Spleen (tissue), 11 donors: ENCODE results near the gene RAB8B. TPM values are rescaled to one million over a fixed set of nuclear protein-coding genes. Genes with fewer than 3 reads are reported as not detected.

ENCODE experiments used
- DNase-seq: peaks from one replicate; pipeline ENCODE4 v3.0.0-alpha.2; 2020
- H3K27ac ChIP-seq, 8 donors: fragments of 200-600 bp; sonication (generic) in 7 of 8; 1 replicate in 4 of 8; 2 replicates in 4 of 8; pipeline versions ENCODE4 v1.5.0 to v1.8.0; 2016 to 2021; ENCODE audit warnings: inconsistent platforms in 4 of 8, mild to moderate bottlenecking in 4 of 8, moderate library complexity in 1 of 8
- H3K27me3 ChIP-seq, 7 donors: fragments of 200-600 bp; sonication (generic) in 6 of 7; replicated peaks in 1 of 7; 1 replicate in 4 of 7; 2 replicates in 3 of 7; pipeline versions ENCODE4 v1.5.0 to v1.8.0; 2016 to 2021; ENCODE audit warnings: inconsistent platforms in 3 of 7, mild to moderate bottlenecking in 1 of 7
- H3K36me3 ChIP-seq, 6 donors: fragments of 200-600 bp; sonication (generic) in 5 of 6; 1 replicate in 4 of 6; 2 replicates in 2 of 6; pipeline versions ENCODE4 v1.5.0 to v1.8.0; 2016 to 2021; ENCODE audit warnings: inconsistent platforms in 2 of 6
- H3K4me1 ChIP-seq, 6 donors: fragments of 200-600 bp; sonication (generic) in 5 of 6; 1 replicate in 3 of 6; 2 replicates in 3 of 6; pipeline versions ENCODE4 v1.5.0 to v1.8.0; 2016 to 2021; ENCODE audit warnings: inconsistent platforms in 3 of 6
- H3K4me3 ChIP-seq, 8 donors: fragments of 200-600 bp; sonication (generic) in 7 of 8; 1 replicate in 4 of 8; 2 replicates in 4 of 8; pipeline versions ENCODE4 v1.5.0 to v1.8.0; 2016 to 2021; ENCODE audit warnings: inconsistent platforms in 4 of 8, mild to moderate bottlenecking in 4 of 8, moderate library complexity in 2 of 8
- H3K9me3 ChIP-seq, 8 donors: fragments of 200-600 bp; sonication (generic) in 7 of 8; 1 replicate in 4 of 8; 2 replicates in 4 of 8; pipeline versions ENCODE4 v1.5.0 to v1.8.0; 2016 to 2021; ENCODE audit warnings: inconsistent platforms in 4 of 8
- POLR2A ChIP-seq, 3 donors: fragments of 450-650 bp; IDR thresholded peaks; one replicate each; pipeline ENCODE4 v1.5.1; 2017; ENCODE audit warnings: antibody characterized with exemption in 3 of 3, mild to moderate bottlenecking in 1 of 3
- POLR2AphosphoS5 ChIP-seq, 3 donors: sonication (generic); formaldehyde crosslinking; IDR thresholded peaks; one replicate each; pipeline ENCODE4 v1.5.1; 2017; ENCODE audit warnings: antibody characterized with exemption in 3 of 3
- WGBS, 5 donors: extraction: QIAGEN DNeasy Blood & Tissue Kit in 3 of 5; methylation state at CpG; one replicate each; pipeline versions ENCODE4 v1.1.5 to v1.1.7; 2013 to 2018; 5-methylcytosine and 5-hydroxymethylcytosine counted together
- intact Hi-C: fragments of 100-400 bp; cut with DNase I; formaldehyde crosslinking; loops from one replicate; pipeline ENCODE4 v1.15.0; 2023; ENCODE audit warnings: low total_unique reads
- polyA plus RNA-seq, 3 donors: library from polyadenylated mRNA; stranded (reverse); fragments of 200-250 nt; gene quantifications; one replicate each; pipeline ENCODE4 v1.2.1, GENCODE V29; 2013
- total RNA-seq, 7 donors: library from RNA; depleted of rRNA in 3 of 7; stranded (reverse); fragments of >200 nt in 3 of 7; fragmentation: NEBNext Ultra II Directional in 4 of 7; extraction: Animal tissue kit (Norgen Biotek cat#: 25700) in 4 of 7; gene quantifications; one replicate each; pipeline versions ENCODE4 v1.1.0 to v1.2.1, GENCODE V29; 2016 to 2021
- TF ChIP-seq, protein P1 (sequence below), 11 experiments: fragments of 200-600 bp in 7 of 11; fragments of 450-650 bp in 4 of 11; sonication (generic) in 4 of 11; IDR thresholded peaks in 8 of 11; conservative IDR thresholded peaks in 3 of 11; 1 replicate in 7 of 11; 2 replicates in 4 of 11; pipeline versions ENCODE4 v1.4.0 to v1.8.0; 2016 to 2021; ENCODE audit warnings: antibody characterized with exemption in 11 of 11, inconsistent platforms in 4 of 11, mild to moderate bottlenecking in 1 of 11
- donor health status: healthy with polysubstance abuse.
- donor health status: DM: no; HTN: no; CAD: no; lungs with moderate emphysema.
- donor health status: DM: no; HTN: no; CAD: no.
- donor health status: Bipolar disorder and iron deficiency.
- donor health status: healthy.
- donor health status: DM: no; HTN: no; CAD: no.
- donor health status: DM: yes; HTN: yes; CAD: no.

Gene RAB8B
- total and polyA plus RNA-seq, 10 donors: 18.9 to 96.4 (median 64.2) TPM

DNA sequence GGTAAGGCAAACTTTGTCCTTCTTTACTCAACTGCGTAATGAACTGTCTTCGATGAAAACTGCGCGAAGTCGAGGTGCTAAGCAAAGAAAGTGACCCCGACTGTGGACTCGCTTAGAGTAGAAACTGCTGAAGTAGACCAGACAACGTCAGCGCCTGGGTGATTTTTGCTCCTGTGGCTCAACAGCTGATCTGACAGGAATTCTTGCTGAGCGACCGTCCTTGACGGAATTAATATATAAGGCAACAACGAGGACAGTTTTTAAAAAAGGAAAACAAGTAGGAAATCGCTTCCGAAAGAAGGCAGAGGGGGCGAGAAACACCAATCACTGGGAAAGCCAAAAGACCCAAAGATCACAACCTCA, 32.7 kb upstream of the RAB8B start:
- no peaks in the 10 kb centered on the region for H3K27me3 ChIP-seq
- DNase-seq: no peak
- TF ChIP-seq, protein P1, sequence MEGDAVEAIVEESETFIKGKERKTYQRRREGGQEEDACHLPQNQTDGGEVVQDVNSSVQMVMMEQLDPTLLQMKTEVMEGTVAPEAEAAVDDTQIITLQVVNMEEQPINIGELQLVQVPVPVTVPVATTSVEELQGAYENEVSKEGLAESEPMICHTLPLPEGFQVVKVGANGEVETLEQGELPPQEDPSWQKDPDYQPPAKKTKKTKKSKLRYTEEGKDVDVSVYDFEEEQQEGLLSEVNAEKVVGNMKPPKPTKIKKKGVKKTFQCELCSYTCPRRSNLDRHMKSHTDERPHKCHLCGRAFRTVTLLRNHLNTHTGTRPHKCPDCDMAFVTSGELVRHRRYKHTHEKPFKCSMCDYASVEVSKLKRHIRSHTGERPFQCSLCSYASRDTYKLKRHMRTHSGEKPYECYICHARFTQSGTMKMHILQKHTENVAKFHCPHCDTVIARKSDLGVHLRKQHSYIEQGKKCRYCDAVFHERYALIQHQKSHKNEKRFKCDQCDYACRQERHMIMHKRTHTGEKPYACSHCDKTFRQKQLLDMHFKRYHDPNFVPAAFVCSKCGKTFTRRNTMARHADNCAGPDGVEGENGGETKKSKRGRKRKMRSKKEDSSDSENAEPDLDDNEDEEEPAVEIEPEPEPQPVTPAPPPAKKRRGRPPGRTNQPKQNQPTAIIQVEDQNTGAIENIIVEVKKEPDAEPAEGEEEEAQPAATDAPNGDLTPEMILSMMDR (IDR thresholded peaks at IDR 0.05 in 8 of 11, conservative IDR thresholded peaks at IDR 0.05 in 3 of 11): no peak
- TF ChIP-seq POLR2AphosphoS5 (IDR thresholded peaks at IDR 0.05): no peak
- no peak for TF ChIP-seq POLR2A (IDR thresholded peaks at IDR 0.05)
- H3K4me1 ChIP-seq: peaks cover 14 to 52% (median 28%) of the 10 kb centered on the region in 6 donors
- peaks cover 0 to 39% (median 22%) of the 10 kb centered on the region in 6 donors for H3K36me3 ChIP-seq
- no peaks in the 10 kb centered on the region for H3K9me3 ChIP-seq
- peak overlapping the region; percentile 75 to 96 (median 83) for H3K4me3 ChIP-seq
- intact Hi-C loops: no loop called here
- WGBS, 5 donors: 0% methylated on average over 16 of the region's 16 CpGs
- H3K27ac ChIP-seq: peak overlapping the region; percentile 95 to 99 (median 98)

DNA sequence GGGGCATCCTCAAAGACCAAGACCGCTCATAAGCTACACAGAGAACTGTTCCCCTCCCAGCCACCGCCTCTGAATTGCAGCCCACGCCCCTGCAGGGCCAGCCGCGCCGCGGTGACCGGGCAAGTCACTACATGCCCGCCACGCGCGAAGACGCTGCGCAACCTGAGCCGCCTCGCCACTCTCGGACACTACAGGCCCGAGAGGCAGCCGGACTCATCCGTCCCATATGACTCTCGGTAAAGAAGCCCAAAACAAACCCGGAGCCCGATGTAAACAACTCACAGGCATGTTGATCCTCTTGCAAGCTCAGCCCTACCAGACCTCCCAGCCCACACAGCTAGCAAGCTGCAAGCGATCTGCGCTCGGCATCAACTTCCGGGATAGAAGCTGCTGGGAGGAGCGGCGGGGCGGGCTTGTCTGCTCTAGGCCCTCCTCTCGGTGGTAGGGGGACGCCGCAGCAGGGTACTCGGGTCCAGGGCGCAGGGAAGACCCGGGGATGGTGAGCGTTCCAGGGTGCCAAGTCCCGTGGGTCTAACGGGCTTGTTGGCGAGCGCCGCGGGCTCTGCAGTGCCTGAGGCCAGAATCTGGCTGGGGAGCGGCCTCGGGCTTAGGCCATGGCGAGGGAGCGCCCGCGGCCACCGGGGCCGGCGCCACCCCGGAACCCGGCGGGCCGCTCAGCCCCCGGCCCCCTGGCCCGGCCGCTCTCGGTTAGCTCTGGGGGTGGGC, 32.1 kb upstream of the RAB8B start, which contains the start of gene RPS27L:
TSS of gene RPS27L (minus strand) at position 360 of the 726 bp plus-strand sequence. CDS start at position 288, 72 bp downstream.
- H3K36me3 ChIP-seq: peaks cover 0 to 33% (median 18%) of the 10 kb centered on the region in 6 donors
- peaks cover 14 to 52% (median 28%) of the 10 kb centered on the region in 6 donors for H3K4me1 ChIP-seq
- TF ChIP-seq, protein P1 (IDR thresholded peaks at IDR 0.05 in 8 of 11, conservative IDR thresholded peaks at IDR 0.05 in 3 of 11): peak in 3 of 11 experiments; percentile 6 to 23 (median 14)
- TF ChIP-seq POLR2A (IDR thresholded peaks at IDR 0.05): peak; percentile 58 to 89 (median 81)
- TF ChIP-seq POLR2AphosphoS5 (IDR thresholded peaks at IDR 0.05): peak; percentile 95 to 98 (median 97)
- H3K27me3 ChIP-seq: no peaks in the 10 kb centered on the region
- peak within 1 kb of the TSS; percentile 95 to 99 (median 98) for H3K27ac ChIP-seq
- 0 to 1% (median 1%) methylated on average over 25 to 60 of the region's 60 CpGs for WGBS, 5 donors
- H3K9me3 ChIP-seq: no peaks in the 10 kb centered on the region
- intact Hi-C loops: no loop called here
- peak; percentile 98 for DNase-seq
- peak within 1 kb of the TSS; percentile 75 to 96 (median 83) for H3K4me3 ChIP-seq

DNA sequence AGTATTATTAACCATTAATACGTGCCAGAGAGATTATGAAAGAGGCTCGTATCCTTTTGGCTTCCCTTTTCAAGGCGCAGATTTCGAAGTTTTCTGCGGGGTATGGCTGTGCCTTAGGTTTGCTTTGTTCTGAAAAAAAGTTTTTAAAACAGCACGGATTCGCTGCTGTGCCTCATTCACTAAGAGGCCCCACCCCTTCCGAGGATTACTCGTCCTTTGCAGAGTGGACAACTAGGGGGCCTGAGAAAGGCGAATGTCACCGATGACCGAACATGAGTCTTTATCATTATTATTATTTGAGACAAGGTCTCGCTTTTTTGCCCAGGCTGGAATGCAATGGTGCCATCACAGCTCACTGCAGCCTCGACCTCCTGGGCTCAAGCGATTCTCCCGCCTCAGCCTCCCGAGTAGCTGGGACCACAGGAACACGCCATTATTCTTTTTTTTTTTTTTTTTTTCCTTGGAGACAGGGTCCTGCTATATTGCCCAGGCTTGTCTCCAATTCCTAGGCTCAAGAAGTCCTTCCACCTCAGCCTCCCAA, 31.4 kb upstream of the RAB8B start:
- intact Hi-C loops: no loop called here
- H3K36me3 ChIP-seq: peaks cover 0 to 26% (median 15%) of the 10 kb centered on the region in 6 donors
- no peaks in the 10 kb centered on the region for H3K27me3 ChIP-seq
- TF ChIP-seq POLR2AphosphoS5 (IDR thresholded peaks at IDR 0.05) (no peak), POLR2A (IDR thresholded peaks at IDR 0.05) (no peak)
- TF ChIP-seq, protein P1 (IDR thresholded peaks at IDR 0.05 in 8 of 11, conservative IDR thresholded peaks at IDR 0.05 in 3 of 11): peak in 2 of 11 experiments; percentile 5 to 8
- H3K4me1 ChIP-seq: peaks cover 14 to 51% (median 28%) of the 10 kb centered on the region in 6 donors
- H3K4me3 ChIP-seq: peak overlapping the region; percentile 75 to 96 (median 83)
- DNase-seq: no peak
- WGBS, 5 donors: 7 to 11% (median 9%) methylated on average over 18 of the region's 18 CpGs
- H3K27ac ChIP-seq: peak overlapping the region; percentile 95 to 99 (median 98)
- no peaks in the 10 kb centered on the region for H3K9me3 ChIP-seq

DNA sequence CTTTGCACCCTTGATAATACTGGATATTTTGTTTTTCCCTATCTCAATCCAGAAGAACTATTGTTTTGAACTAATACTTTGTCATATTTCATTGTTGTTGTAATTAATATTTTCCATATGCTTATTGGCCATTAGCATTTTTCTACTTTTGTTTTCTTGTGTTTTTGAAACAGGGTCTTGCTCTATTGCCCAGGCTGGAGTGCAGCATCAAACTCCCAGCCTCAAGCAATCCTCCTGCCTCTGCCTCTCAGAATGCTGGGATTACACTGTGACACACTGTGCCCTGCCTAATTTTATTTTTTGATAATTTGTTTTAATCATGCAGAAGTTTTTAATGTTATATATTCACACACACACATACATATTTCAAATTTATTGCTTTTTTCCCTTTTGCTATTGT, 28.8 kb upstream of the RAB8B start:
- Histone ChIP-seq H3K9me3 (no peaks in the 10 kb centered on the region), H3K36me3 (no peaks in the 10 kb centered on the region), H3K4me1 (peaks cover 1 to 25% (median 12%) of the 10 kb centered on the region in 6 donors), H3K27ac (no peak overlapping the region), H3K4me3 (no peak overlapping the region), H3K27me3 (no peaks in the 10 kb centered on the region)
- TF ChIP-seq POLR2A (IDR thresholded peaks at IDR 0.05) (no peak), POLR2AphosphoS5 (IDR thresholded peaks at IDR 0.05) (no peak)
- TF ChIP-seq, protein P1 (IDR thresholded peaks at IDR 0.05 in 8 of 11, conservative IDR thresholded peaks at IDR 0.05 in 3 of 11): no peak
- DNase-seq: no peak
- intact Hi-C loops: loop anchor here (10.0 kb wide), 1 partner anchor 244 kb away; no protein-coding TSS in a partner anchor
